H7 (cell line): ENCODE data around the gene EMC8. TPM values are rescaled to one million over a fixed set of nuclear protein-coding genes. Genes with fewer than 3 reads are reported as not detected.
A peak's percentile ranks its signal among the peaks of the same experiment; 100 is the strongest.

Experiments used
- DNase-seq: peaks from one replicate; pipeline ENCODE4 v3.0.0; 2012
- H3K27me3 ChIP-seq: 2 replicates; pipeline ENCODE4 v1.6.0; 2011; ENCODE audit warnings: mild to moderate bottlenecking, low read length; ENCODE audit not compliant: control insufficient read depth, insufficient read depth
- H3K36me3 ChIP-seq: replicated peaks from 2 replicates; pipeline ENCODE4 v1.5.1; 2011; ENCODE audit warnings: low read length; ENCODE audit not compliant: control insufficient read depth, insufficient read depth
- H3K4me3 ChIP-seq: 2 replicates; pipeline ENCODE4 v1.5.1; 2011; ENCODE audit warnings: low read depth, mild to moderate bottlenecking, control low read depth, low read length, moderate library complexity; ENCODE audit not compliant: insufficient read depth
- total RNA-seq: library from RNA; depleted of rRNA; stranded (reverse); fragments of >200 nt; shearing (Covaris generic); gene quantifications from 2 replicates; pipeline ENCODE4 v1.2.3, GENCODE V29; 2014

EMC8 gene
- total RNA-seq, 1 experiment from 2014 or later: 101 TPM

DNA sequence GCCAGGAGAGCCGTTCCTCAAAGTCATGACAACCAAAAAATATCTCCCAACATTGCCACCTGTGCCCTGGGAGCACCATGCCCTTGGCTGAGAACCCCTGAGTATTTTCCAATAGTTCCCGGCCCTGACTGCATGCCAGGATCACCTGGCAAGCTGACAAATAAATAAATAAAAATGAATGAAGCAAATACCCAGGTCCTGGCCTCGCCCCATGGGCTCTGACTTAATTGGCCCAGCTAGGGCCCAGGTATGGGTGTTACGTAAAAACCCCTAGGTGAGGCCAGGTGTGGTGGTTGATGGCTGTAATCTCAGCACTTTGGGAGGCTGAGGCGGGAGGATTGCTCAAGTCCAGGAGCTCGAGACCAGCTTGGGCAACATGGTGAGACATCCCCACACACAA is 45.8 kb downstream of the EMC8 start:
- no peak for DNase-seq
- H3K36me3 ChIP-seq: no peaks in the 10 kb centered on the region
- H3K4me3 ChIP-seq: no peak overlapping the region
- H3K27me3 ChIP-seq: peaks cover 20% of the 10 kb centered on the region

DNA sequence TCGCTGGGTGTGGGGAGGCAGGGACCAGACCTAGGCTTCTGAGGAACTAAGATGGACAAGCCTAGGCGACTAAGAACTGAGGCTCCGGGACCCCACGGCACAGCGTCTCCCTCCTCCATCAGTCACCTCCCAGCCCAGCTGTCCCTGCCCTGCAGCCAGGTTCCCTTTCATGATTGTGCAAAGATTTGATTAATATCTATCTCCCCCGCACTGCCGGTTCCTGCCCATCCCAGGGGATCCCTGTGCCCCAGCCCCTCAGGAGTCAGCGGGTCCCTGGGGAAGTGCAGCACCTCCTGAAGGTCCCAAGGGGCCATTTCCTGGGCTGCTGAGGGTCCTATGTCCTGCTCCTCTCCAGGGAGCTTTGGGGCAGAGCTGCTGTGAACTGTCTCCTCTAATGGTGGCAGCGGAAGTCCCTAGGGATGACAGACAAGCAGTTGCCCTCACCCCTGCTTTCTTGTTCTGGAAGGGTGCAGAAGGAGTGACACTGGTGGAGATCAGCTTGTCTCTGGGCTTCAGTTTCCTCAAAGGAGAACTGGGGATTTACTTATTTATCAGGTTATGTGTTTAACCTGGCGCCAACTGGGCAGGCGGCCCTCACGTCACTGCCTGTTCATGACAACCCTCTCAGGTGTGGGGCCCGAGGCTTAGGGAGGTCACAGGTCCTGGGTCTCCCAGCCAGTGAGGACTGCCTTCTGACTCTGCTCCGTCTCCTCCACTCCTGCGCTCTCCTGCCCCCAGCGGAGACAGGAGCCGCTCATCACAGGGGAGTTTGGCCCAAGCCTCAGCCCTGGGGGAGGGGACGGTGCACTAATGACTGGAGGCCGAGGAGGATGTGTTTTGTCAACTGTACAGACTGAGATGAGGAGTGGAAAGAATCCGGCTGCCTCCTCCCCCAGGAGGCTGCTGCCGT is 46.6 kb downstream of the EMC8 start:
- no peak overlapping the region for H3K4me3 ChIP-seq
- no peaks in the 10 kb centered on the region for H3K36me3 ChIP-seq
- peaks cover 20% of the 10 kb centered on the region for H3K27me3 ChIP-seq
- peak; percentile 86 for DNase-seq

DNA sequence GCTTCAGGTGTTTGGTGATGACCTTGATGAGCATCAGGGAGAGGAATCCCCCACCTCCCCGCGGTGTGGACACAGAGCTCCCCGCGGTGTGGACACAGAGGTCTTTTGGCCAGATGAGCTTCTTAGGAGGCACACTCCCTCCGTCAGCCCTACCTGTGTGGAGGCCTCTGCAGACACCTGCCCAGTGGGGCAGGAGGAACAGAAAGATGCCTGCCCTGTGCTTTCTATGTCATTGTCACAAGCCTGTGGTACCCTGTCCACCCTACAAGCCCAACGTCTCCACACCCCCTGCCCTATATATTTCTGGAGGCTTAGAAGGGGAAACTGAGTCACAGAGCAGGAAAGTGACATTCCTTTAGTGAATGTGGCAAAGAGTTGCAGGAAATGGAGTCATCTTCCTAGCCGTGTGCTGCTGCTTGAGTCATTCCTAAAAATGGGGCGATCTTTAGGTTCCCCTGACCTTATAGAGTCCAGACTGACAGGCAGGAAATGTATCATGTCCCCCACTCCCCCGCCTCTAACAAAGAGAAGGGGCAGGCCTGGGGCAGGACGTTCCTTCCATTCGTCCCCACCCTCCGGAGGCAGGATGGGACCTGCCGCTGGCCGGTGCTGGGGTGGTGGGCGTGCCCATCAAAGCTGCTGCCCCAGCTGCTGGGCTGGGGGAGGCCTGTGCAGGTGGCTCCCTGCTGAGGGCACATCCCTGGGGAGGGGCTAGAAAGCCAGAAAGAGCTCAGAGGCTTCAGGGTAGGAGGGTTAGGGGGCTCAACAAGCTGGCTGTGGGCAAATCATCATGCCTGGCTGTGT is 47.4 kb downstream of the EMC8 start:
- peaks cover 20% of the 10 kb centered on the region for H3K27me3 ChIP-seq
- peak; percentile 79 for DNase-seq
- H3K4me3 ChIP-seq: no peak overlapping the region
- no peaks in the 10 kb centered on the region for H3K36me3 ChIP-seq

DNA sequence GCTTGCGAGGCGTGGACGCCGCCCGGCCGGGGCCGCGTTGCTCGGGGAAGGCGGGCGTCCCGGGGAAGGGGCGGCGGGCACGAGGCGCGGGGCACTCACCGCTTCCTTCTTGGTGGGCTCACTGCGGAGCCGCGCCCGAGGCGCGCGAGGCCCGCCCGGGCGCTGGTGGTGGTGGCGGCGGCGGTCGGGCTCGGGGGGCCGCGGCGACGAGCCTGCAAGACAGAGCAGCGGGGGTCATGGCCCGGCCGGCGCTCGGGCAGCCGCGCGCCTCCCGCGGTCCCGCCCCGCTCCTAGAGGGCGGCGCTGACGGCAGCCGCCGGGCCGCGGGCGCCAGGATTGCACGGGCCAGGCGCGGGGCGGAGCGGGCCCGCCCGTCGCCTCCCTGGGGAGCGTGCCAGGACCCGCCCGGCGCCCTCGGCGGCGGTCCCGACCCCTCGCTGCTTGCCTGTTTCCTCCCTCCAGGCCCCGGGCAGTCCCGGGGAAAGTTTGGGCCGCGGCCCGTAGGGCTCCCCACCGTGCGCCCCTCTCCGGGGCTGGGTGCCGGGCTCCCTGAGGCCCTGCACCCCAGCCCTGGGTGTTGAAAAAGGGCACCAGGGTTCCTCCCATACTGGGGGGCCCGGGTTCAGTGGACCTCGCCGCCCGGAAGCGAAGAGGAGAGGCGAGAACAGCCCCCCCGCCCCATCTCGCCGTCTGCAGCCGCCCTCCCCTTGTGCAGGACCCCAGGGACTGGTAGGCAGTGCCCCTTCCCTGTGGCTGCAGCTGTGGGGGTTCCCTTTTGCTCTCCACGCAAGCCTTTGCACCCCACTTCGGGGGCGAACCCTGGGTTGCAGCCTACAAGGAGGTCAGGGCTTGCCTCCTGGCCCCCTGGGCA is 48.3 kb downstream of the EMC8 start, which contains the start of gene C16orf74:
Gene C16orf74, minus strand, starts transcription at position 270 of the 871 bp plus-strand sequence. CDS start 15,879 bp downstream, outside the sequence.
- Histone ChIP-seq H3K36me3 (no peaks in the 10 kb centered on the region), H3K4me3 (peak within 1 kb of the TSS; percentile 63), H3K27me3 (peaks cover 20% of the 10 kb centered on the region)
- DNase-seq: peak; percentile 95

DNA sequence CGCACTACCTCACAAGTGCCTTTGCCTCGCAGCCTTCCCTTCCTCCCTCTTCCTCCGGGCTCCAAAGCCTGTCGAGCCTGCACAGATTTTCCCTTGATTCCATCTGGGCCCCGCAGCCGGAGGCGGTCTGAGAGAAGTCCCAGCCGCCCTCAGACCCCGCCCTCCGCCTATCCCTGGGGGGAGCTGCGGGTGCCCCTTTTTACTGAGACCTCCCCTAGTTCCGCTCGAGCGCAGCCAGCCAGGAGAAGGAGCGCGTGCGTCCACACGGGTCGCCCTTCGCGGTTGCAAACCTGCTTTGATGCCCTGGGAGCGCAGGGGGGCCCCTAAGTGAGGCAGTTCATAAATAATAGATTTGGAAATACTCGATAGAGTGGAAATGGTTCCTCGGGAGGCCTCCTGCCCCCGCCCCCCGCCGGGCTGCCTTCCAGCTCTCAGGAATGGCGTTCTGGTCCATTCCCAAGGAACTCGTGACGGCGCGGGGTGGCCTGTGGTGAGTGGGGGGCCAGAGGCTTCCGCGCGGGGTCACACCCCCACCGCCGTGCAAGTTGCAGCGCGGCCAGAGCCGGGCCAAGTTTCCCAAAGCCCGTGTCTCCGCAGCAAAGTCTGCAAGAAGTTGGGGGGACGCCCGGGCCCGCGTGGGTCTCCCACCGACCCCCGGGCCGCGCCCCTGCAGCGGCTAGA is 49.1 kb downstream of the EMC8 start:
- H3K4me3 ChIP-seq: peak overlapping the region; percentile 63
- peaks cover 20% of the 10 kb centered on the region for H3K27me3 ChIP-seq
- H3K36me3 ChIP-seq: no peaks in the 10 kb centered on the region
- peak; percentile 86 for DNase-seq

DNA sequence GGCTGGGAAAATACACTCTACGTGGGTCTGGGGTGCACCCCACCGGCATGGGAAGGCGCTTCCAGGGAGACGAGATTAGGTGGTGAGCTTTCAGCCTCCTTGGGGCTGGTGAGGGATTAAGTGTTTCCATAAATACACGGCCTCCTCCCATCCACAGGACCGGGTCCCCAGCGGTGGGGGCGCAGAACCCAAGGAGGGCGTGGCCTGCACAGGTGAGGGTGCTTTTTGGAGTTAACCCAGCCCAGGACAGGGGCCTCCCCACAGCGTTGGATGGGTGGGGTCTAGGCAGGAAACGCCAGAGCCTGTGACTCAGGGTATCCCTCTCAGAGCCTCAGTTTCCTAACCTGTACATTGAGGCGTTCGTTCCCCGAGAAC is 49.6 kb downstream of the EMC8 start:
- Histone ChIP-seq H3K36me3 (no peaks in the 10 kb centered on the region), H3K4me3 (peak overlapping the region; percentile 63), H3K27me3 (peaks cover 20% of the 10 kb centered on the region)
- peak; percentile 72 for DNase-seq

DNA sequence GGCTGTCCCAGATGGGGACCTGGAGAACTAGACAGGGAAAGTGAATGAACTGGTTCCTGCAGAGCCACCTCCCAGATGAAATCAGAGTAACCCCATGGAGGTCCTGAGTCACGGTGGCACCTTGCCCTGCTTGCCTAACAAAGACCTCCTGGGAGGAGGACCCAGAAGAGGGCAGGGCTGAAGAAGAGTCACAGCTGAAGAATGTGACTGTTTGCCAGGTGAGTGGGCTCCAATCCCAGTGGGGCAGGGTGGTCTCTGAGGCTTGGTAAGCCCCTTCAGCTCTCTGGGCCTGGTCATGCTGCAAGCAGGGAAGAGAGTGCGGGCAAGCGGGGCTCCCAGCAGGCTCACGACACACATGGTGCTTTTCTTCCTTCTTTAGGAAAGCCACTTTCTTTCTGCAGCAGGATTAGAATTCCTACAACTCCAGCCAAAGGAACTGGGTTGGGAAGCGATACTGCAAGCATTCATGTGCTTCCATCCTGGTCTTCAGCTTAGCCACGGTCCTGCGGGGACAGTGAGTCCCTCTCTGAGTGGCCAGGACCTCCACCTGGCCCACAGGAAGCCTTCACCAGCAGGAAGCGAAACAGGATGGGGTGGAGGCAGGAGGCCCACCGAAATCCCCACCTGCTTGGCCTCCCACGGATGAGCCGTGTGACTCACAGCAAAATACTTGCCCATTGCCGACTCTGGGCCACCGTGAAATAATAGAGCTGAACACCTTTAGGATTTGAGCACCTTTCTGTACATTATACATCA is 52.7 kb downstream of the EMC8 start:
- Histone ChIP-seq H3K36me3 (no peaks in the 10 kb centered on the region), H3K4me3 (no peak overlapping the region), H3K27me3 (peaks cover 13% of the 10 kb centered on the region)
- DNase-seq: peak; percentile 55

DNA sequence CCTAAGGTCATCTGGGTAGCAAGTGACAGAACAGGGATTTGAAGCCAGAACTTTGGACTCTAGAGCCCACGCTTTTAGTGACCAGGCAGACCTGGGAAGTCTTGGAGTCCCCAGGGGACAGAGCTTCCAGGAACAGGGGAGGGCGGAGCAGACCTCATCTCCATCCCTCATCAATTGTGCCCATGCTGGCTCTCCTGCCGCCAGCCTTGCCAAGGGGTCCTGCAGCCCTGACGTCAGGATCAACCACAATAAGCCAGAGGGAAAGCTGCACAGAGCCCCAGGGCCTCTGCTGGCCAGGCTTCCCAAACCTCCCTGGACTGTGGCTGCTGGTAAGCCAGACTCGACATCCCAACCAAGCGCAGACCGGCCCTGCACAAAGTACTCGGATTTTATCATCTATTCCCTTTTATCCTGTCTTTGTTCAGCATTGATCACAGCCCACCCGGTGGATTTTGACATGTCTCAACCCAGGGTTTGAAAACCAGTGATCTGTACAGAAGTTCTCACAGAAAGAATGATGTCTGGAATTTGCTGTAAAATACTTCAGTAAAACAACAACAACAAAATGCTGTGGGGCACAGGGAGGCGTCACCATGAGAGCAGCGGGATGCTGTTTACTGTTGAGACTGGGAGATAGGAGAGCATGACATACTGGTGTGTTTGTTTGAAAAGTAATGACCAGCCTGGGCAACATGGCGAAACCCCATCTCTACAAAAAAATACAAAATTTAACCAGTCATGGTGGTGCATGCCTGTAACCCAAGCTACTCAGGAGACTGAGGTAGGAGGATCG is 60.2 kb downstream of the EMC8 start:
- H3K4me3 ChIP-seq: no peak overlapping the region
- no peaks in the 10 kb centered on the region for H3K27me3 ChIP-seq
- DNase-seq: no peak

DNA sequence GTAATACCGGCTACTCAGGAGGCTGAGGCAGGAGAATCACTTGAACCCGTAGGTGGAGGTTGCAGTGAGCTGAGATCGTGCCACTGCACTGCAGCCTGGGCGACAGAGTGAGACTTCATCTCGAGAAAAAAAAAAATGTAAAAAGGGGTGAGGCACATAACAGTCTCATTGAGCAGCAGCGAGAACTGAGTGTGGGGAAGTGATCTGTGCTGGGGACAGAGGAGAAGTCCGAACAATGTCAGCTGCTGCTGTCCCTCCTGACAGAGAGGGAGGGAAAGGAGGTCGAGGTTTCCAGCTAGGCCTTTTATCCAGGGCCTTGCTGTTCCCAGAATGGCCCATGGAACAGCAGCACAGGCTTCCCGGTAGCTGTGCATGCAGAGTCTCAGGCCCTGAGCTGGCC is 62.4 kb downstream of the EMC8 start:
- no peak for DNase-seq
- no peaks in the 10 kb centered on the region for H3K27me3 ChIP-seq
- no peak overlapping the region for H3K4me3 ChIP-seq
- no peaks in the 10 kb centered on the region for H3K36me3 ChIP-seq

More for the DNA sequence above, 60.2 kb downstream of the EMC8 start:
- no peaks in the 10 kb centered on the region for H3K36me3 ChIP-seq

DNA sequence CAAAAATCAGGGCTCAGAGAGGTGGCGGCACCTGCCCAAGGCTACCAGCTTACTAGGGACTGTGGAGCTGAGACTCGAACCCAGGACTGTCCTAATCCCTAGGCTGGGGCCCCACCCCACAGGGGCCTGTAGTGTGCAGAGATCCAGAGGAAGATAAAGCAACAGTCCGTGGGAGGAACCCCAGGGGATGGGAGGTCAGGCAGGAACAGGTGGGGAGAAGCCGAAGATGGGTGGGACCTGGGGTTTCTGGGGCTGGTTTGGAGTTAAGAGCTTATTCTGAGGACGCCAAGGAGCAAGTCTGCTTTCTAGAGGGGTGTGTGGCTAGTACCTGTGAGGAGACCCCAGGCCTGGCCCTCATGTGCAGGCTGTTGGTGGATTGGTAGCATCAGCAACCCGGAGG is 63.4 kb downstream of the EMC8 start:
- Histone ChIP-seq H3K27me3 (no peaks in the 10 kb centered on the region), H3K4me3 (no peak overlapping the region), H3K36me3 (no peaks in the 10 kb centered on the region)
- no peak for DNase-seq

DNA sequence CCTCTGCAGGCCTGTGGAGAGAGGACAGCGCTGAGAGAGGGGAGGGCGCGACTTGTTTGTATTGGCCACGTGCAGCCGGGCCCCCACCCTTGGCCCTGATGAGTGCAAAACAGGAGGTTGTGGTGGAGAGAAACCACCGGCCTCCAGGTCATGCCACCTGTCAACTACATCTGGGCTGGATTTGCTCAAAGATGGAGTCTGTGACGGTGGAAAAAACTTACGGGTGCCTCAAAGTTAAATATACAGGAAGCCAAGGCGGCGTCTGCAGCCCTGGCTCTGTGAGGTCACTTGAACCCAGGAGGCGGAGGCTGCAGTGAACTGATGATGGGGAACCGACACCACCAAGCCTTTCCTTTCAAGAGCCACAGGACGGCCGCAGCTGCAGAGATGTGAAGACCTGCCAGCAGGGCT is 64.1 kb downstream of the EMC8 start:
- Histone ChIP-seq H3K36me3 (no peaks in the 10 kb centered on the region), H3K27me3 (no peaks in the 10 kb centered on the region), H3K4me3 (no peak overlapping the region)
- no peak for DNase-seq

DNA sequence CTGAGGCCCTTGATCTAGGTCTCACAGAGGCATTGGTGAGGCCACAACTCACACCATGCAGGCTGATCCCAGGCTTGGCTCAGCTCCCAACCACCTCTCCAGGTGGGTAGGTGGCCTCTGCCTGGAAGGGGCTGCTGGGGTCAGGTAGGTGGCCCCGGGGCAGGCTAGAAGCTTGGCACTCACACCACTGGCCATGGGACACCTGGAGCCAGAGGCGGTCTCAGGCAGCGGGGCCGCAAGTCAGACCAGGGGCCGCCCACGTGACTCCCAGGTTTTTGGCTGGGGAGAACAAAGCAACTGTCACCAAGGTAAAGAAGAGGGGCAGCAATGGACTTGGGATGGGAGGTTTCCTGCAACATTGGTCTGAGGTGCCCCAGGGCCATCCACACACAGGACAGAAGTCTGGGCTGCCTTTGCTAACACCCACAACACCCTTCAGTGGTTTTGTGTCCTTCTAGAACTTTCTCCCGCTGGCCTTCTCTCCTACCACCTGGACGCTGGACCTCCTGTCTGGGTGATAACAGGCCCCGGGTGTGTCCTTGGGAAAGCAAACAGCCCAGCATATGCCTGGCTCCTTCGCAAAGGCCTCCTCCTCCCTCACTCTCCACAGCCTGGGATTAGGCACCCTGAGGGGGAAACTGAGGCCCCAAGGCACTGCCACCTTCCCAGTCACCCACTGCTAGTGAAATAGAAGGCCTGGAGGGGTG is 64.9 kb downstream of the EMC8 start:
- H3K27me3 ChIP-seq: no peaks in the 10 kb centered on the region
- no peaks in the 10 kb centered on the region for H3K36me3 ChIP-seq
- no peak for DNase-seq
- H3K4me3 ChIP-seq: no peak overlapping the region
